Keratinocyte (primary cell): ENCODE measurements around the gene UCKL1. TPM values are rescaled to one million over a fixed set of nuclear protein-coding genes. Genes with fewer than 3 reads are reported as not detected.
"Not testable (repeated sequence)": the region's sequence is repeated elsewhere in the genome, so short reads cannot be mapped to it uniquely, and the experiment has no call there.

Experiments
- DNase-seq: peaks from one replicate; pipeline ENCODE4 v3.0.0-alpha.2; 2011; ENCODE audit warnings: low read depth, missing footprints, low spot score
- FAIRE-seq: peaks from 2 replicates; lab custom pipeline; 2011; peaks lifted over from hg19 to GRCh38; lab: Jason Lieb, UNC
- H2AFZ ChIP-seq: 2 replicates; pipeline ENCODE4 v1.6.0; 2012; ENCODE audit warnings: low read length, control low read depth, inconsistent platforms; ENCODE audit not compliant: control insufficient read depth
- H3K27ac ChIP-seq: 2 replicates; pipeline ENCODE4 v1.5.1; 2011; ENCODE audit warnings: low read length; ENCODE audit not compliant: control insufficient read depth, insufficient read depth
- H3K27me3 ChIP-seq: 3 replicates; pipeline ENCODE4 v1.6.0; 2011; ENCODE audit warnings: low read length; ENCODE audit not compliant: control insufficient read depth, insufficient read depth; ENCODE audit errors: extremely low read depth
- H3K36me3 ChIP-seq, 2 experiments: 2 replicates in 1 of 2; 3 replicates in 1 of 2; pipeline ENCODE4 v1.5.1; 2011; ENCODE audit warnings: low read length in 2 of 2, mild to moderate bottlenecking in 1 of 2; ENCODE audit not compliant: control insufficient read depth in 2 of 2, insufficient read depth in 2 of 2; ENCODE audit errors: extremely low read depth in 1 of 2
- H3K4me1 ChIP-seq: 3 replicates; pipeline ENCODE4 v1.5.1; 2011; ENCODE audit warnings: low read length; ENCODE audit not compliant: control insufficient read depth, insufficient read depth; ENCODE audit errors: extremely low read depth
- H3K4me2 ChIP-seq: 3 replicates; pipeline ENCODE4 v1.6.0; 2011; ENCODE audit warnings: low read depth, low read length; ENCODE audit not compliant: control insufficient read depth, insufficient read depth; ENCODE audit errors: extremely low read depth
- H3K4me3 ChIP-seq, 3 experiments: fragments of 200-600 bp in 1 of 3; sonication (generic) in 1 of 3; 2 replicates in 2 of 3; 3 replicates in 1 of 3; pipeline ENCODE4 v1.5.1; 2011 to 2016; ENCODE audit warnings: low read length in 3 of 3, mild to moderate bottlenecking in 3 of 3, control low read depth in 2 of 3, inconsistent platforms in 1 of 3, low read depth in 1 of 3, mixed read lengths in 1 of 3, mixed run types in 1 of 3, moderate library complexity in 1 of 3; ENCODE audit not compliant: control insufficient read depth in 2 of 3, insufficient read depth in 2 of 3; ENCODE audit errors: extremely low read depth in 1 of 3
- H3K79me2 ChIP-seq: 2 replicates; pipeline ENCODE4 v1.6.0; 2012; ENCODE audit warnings: low read length; ENCODE audit not compliant: control insufficient read depth, insufficient read depth
- H3K9ac ChIP-seq: 3 replicates; pipeline ENCODE4 v1.6.0; 2011; ENCODE audit warnings: low read length; ENCODE audit not compliant: control insufficient read depth, insufficient read depth; ENCODE audit errors: extremely low read depth
- H3K9me1 ChIP-seq: 3 replicates; pipeline ENCODE4 v1.6.0; 2011; ENCODE audit warnings: low read length; ENCODE audit not compliant: control insufficient read depth, insufficient read depth; ENCODE audit errors: extremely low read depth
- H3K9me3 ChIP-seq: 2 replicates; pipeline ENCODE4 v1.5.1; 2012; ENCODE audit warnings: low read depth, low read length; ENCODE audit not compliant: control insufficient read depth
- H4K20me1 ChIP-seq: 3 replicates; pipeline ENCODE4 v1.6.0; 2011; ENCODE audit warnings: low read length; ENCODE audit not compliant: control insufficient read depth, insufficient read depth; ENCODE audit errors: extremely low read depth
- CTCF ChIP-seq, 3 experiments: IDR thresholded peaks in 1 of 3; conservative IDR thresholded peaks in 1 of 3; optimal IDR thresholded peaks in 1 of 3; 2 replicates in 2 of 3; 3 replicates in 1 of 3; pipeline versions ENCODE3 to v1.5.1; 2011; ENCODE audit warnings: low read length in 3 of 3, mild to moderate bottlenecking in 3 of 3, moderate library complexity in 2 of 3, control low read depth in 1 of 3, inconsistent platforms in 1 of 3; ENCODE audit not compliant: insufficient read depth in 2 of 3; ENCODE audit errors: extremely low read depth in 1 of 3
- EZH2 ChIP-seq: IDR thresholded peaks from one replicate; pipeline ENCODE4 v1.6.1; 2012; ENCODE audit warnings: inconsistent platforms, mild to moderate bottlenecking, low read length, moderate library complexity
- dilution Hi-C: fragments of 300-500 bp; cut with MboI; formaldehyde crosslinking; loops from one replicate; pipeline ENCODE4 v1.7.0; 2020; ENCODE audit warnings: low sequenced_read_pairs; ENCODE audit not compliant: extremely low pct_ligation_motif_present
- polyA plus RNA-seq, 5 experiments: library from polyadenylated mRNA; depleted of rRNA in 3 of 5; stranded (reverse) in 3 of 5; stranded (forward) in 1 of 5; unstranded in 1 of 5; fragments of >200 nt; gene quantifications; 1 replicate in 1 of 5; 2 replicates in 3 of 5; 3 replicates in 1 of 5; pipeline versions ENCODE4 v1.2.1 to v1.2.3, GENCODE V29; 2011 to 2012; ENCODE audit warnings: missing spikeins in 2 of 5, low read depth in 1 of 5, low replicate concordance in 1 of 5

Gene UCKL1
- polyA plus RNA-seq, 1 donor (not counting 4 experiments of a cell fraction or from before 2014, with no cell fraction given): 24.1 TPM

GRCh38 chr20:63930971-63931553 lies 25.2 kb downstream of the UCKL1 start:
- Histone ChIP-seq H3K27me3 (no peaks in the 10 kb centered on the region), H3K4me3 (no peak overlapping the region), H3K4me2 (no peak overlapping the region), H3K36me3 (peaks cover 56 to 65% of the 10 kb centered on the region in 2 experiments), H3K9me3 (no peaks in the 10 kb centered on the region), H3K27ac (no peak overlapping the region), H4K20me1 (peaks cover 22% of the 10 kb centered on the region), H2AFZ (no peak overlapping the region), H3K4me1 (no peaks in the 10 kb centered on the region), H3K79me2 (peaks cover 69% of the 10 kb centered on the region), H3K9ac (no peak overlapping the region), H3K9me1 (no peaks in the 10 kb centered on the region)
- dilution Hi-C loops: no loop called here
- FAIRE-seq (no peak), DNase-seq (no peak)
- TF ChIP-seq EZH2 (no peak), CTCF (optimal IDR thresholded peaks at IDR 0.05 in 1 of 3, IDR thresholded peaks at IDR 0.05 in 1 of 3, conservative IDR thresholded peaks at IDR 0.05 in 1 of 3; ENCODE audit: extremely low read depth in 1 of 3, insufficient read depth in 2 of 3, low read length in 3 of 3) (no peak)

- FAIRE-seq, DNase-seq, dilution Hi-C loops, H3K9me3 ChIP-seq, H3K4me1 ChIP-seq, H3K4me2 ChIP-seq, H3K27ac ChIP-seq, H3K9me1 ChIP-seq, H3K9ac ChIP-seq, H3K4me3 ChIP-seq, H3K27me3 ChIP-seq, H2AFZ ChIP-seq: not testable (repeated sequence)
- Histone ChIP-seq H3K36me3 (peaks cover 46 to 55% of the 10 kb centered on the region in 2 experiments), H3K79me2 (peaks cover 70% of the 10 kb centered on the region), H4K20me1 (peaks cover 16% of the 10 kb centered on the region)
Observed at GRCh38 chr20:63929473-63929883, 26.7 kb downstream of the UCKL1 start.

GRCh38 chr20:63929071-63929470 lies 27.1 kb downstream of the UCKL1 start:
- TF ChIP-seq EZH2: no peak
- TF ChIP-seq CTCF (optimal IDR thresholded peaks at IDR 0.05 in 1 of 3, IDR thresholded peaks at IDR 0.05 in 1 of 3, conservative IDR thresholded peaks at IDR 0.05 in 1 of 3; ENCODE audit: extremely low read depth in 1 of 3, insufficient read depth in 2 of 3, low read length in 3 of 3): no peak
- Histone ChIP-seq H3K4me2 (no peak overlapping the region), H3K36me3 (peaks cover 45 to 54% of the 10 kb centered on the region in 2 experiments), H3K4me3 (no peak overlapping the region), H3K4me1 (no peaks in the 10 kb centered on the region), H3K27ac (no peak overlapping the region), H3K27me3 (no peaks in the 10 kb centered on the region), H3K9me3 (no peaks in the 10 kb centered on the region), H3K9me1 (no peaks in the 10 kb centered on the region), H2AFZ (no peak overlapping the region), H4K20me1 (peaks cover 12% of the 10 kb centered on the region), H3K79me2 (peaks cover 71% of the 10 kb centered on the region), H3K9ac (no peak overlapping the region)
- no peak for DNase-seq
- no peak for FAIRE-seq
- dilution Hi-C loops: no loop called here
